ENCODE measurements around the gene THSD8.

DNA sequence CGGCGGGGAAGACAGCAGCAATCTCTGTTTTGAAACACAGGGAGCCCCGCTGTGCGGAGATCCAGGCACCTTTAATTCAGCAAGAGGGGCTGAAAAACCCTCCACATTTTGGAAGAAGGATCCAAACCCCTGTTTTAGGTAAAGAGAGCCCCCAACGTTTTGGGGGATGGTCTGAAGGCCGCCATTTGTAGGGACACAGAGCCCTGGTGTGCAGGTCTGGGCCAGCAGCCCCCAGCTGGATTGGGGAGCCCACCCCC is 23.0 kb upstream of the THSD8 start:
- TF ChIP-seq, protein P1, sequence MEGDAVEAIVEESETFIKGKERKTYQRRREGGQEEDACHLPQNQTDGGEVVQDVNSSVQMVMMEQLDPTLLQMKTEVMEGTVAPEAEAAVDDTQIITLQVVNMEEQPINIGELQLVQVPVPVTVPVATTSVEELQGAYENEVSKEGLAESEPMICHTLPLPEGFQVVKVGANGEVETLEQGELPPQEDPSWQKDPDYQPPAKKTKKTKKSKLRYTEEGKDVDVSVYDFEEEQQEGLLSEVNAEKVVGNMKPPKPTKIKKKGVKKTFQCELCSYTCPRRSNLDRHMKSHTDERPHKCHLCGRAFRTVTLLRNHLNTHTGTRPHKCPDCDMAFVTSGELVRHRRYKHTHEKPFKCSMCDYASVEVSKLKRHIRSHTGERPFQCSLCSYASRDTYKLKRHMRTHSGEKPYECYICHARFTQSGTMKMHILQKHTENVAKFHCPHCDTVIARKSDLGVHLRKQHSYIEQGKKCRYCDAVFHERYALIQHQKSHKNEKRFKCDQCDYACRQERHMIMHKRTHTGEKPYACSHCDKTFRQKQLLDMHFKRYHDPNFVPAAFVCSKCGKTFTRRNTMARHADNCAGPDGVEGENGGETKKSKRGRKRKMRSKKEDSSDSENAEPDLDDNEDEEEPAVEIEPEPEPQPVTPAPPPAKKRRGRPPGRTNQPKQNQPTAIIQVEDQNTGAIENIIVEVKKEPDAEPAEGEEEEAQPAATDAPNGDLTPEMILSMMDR (IDR thresholded peaks at IDR 0.05) = no peak
- TF ChIP-seq EZH2phosphoT487 (IDR thresholded peaks at IDR 0.05) (no peak), EZH2 (IDR thresholded peaks at IDR 0.05) (no peak)
